Measurements from ENCODE around the gene FNDC11.
"Not testable (repeated sequence)": the region's sequence is repeated elsewhere in the genome, so short reads cannot be mapped to it uniquely, and the experiment has no call there.

The FNDC11 gene

GRCh38 chr20:63597651-63598478 is 43.9 kb downstream of the FNDC11 start:
- DNase-seq (ENCODE audit: low read depth in 3 of 3), result no peak

- DNase-seq (ENCODE audit: low read depth in 3 of 3), result no peak
Observed at GRCh38 chr20:63598479-63599395, 44.8 kb downstream of the FNDC11 start.

GRCh38 chr20:63599396-63600050 is 45.6 kb downstream of the FNDC11 start:
- no peak for DNase-seq (ENCODE audit: low read depth in 3 of 3)

- not testable (repeated sequence) for DNase-seq (ENCODE audit: low read depth in 3 of 3)
Observed at GRCh38 chr20:63601679-63602078, 47.7 kb downstream of the FNDC11 start.

GRCh38 chr20:63602321-63602720 is 48.4 kb downstream of the FNDC11 start:
- no peak for DNase-seq (ENCODE audit: low read depth in 3 of 3)

Data from stimulated activated CD4-positive, alpha-beta T cell treated with anti-CD3 and anti-CD28 coated beads, TNF-alpha, amount 100 ng/mL, for 48 hours (primary cell).